Measurements from ENCODE around the gene PRPH2.
A peak's percentile ranks its signal among the peaks of the same experiment; 100 is the strongest.
"Not testable (repeated sequence)": the region's sequence is repeated elsewhere in the genome, so short reads cannot be mapped to it uniquely, and the experiment has no call there.

PRPH2 gene

GRCh38 chr6:42742116-42742894, 19.9 kb upstream of the PRPH2 start:
- no peak overlapping the region for H3K4me3 ChIP-seq (ENCODE audit: low read depth, low read length)
- no peak for TF ChIP-seq CTCF (IDR thresholded peaks at IDR 0.05; ENCODE audit: insufficient read depth, low read depth, low read length, missing control alignments)
- DNase-seq (ENCODE audit: low read depth): no peak

GRCh38 chr6:42740725-42741124, 18.3 kb upstream of the PRPH2 start:
- H3K4me3 ChIP-seq (ENCODE audit: low read depth, low read length): no peak overlapping the region
- TF ChIP-seq CTCF (IDR thresholded peaks at IDR 0.05; ENCODE audit: insufficient read depth, low read depth, low read length, missing control alignments): no peak
- DNase-seq (ENCODE audit: low read depth): no peak

DNA sequence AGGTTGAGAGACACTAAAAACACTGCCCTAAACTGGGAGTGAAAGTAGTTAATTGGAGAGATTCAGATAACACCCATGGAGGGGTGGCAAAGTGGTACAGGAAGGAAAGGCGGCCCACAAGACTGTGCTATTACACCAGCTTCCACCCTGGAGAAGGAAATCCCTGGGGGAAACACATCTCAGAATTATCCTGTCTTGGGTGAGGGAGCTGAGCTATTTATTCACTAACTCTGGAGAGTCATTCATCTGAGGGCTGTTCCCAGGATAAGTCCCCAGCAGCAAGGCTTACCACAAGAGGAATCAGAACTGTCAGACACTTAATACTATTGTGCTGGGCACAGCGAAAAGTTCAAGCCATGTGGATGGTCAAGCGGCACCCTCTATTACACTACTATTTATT, 13.6 kb upstream of the PRPH2 start:
- no peak overlapping the region for H3K4me3 ChIP-seq (ENCODE audit: low read depth, low read length)
- TF ChIP-seq CTCF (IDR thresholded peaks at IDR 0.05; ENCODE audit: insufficient read depth, low read depth, low read length, missing control alignments): no peak
- no peak for DNase-seq (ENCODE audit: low read depth)

DNA sequence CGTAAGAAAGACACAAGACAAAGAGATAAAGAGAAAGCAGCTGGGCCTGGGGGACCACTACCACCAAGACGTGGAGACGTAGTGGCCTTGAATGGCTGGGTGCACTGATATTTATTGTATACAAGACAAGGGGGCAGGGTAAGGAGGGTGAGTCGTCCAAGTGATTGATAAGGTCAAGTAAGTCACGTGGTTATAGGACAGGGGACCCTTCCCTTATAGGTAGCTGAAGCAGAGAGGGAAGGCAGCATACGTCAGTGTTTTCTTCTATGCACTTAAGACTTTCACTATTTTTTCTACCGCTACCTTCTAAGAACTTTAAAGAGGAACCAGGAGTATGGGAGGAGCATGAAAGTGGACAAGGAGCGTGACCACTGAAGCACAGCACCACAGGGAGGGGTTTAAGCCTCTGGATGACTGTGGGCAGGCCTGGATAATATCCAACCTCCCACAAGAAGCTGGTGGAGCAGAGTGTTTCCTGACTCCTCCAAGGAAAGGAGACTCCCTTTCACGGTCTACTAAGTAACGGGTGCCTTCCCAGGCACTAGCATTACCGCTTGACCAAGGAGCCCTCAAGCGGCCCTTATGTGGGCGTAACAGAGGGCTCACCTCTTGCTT, 11.6 kb upstream of the PRPH2 start:
- H3K4me3 ChIP-seq (ENCODE audit: low read depth, low read length); DNase-seq (ENCODE audit: low read depth): not testable (repeated sequence)

- DNase-seq (ENCODE audit: low read depth): no peak
- no peak overlapping the region for H3K4me3 ChIP-seq (ENCODE audit: low read depth, low read length)
- TF ChIP-seq CTCF (IDR thresholded peaks at IDR 0.05; ENCODE audit: insufficient read depth, low read depth, low read length, missing control alignments): no peak
Measured at GRCh38 chr6:42729731-42730130, 7.3 kb upstream of the PRPH2 start.

- DNase-seq (ENCODE audit: low read depth): no peak
- no peak overlapping the region for H3K4me3 ChIP-seq (ENCODE audit: low read depth, low read length)
- no peak for TF ChIP-seq CTCF (IDR thresholded peaks at IDR 0.05; ENCODE audit: insufficient read depth, low read depth, low read length, missing control alignments)
Measured at GRCh38 chr6:42727627-42728026, 5.2 kb upstream of the PRPH2 start.

DNA sequence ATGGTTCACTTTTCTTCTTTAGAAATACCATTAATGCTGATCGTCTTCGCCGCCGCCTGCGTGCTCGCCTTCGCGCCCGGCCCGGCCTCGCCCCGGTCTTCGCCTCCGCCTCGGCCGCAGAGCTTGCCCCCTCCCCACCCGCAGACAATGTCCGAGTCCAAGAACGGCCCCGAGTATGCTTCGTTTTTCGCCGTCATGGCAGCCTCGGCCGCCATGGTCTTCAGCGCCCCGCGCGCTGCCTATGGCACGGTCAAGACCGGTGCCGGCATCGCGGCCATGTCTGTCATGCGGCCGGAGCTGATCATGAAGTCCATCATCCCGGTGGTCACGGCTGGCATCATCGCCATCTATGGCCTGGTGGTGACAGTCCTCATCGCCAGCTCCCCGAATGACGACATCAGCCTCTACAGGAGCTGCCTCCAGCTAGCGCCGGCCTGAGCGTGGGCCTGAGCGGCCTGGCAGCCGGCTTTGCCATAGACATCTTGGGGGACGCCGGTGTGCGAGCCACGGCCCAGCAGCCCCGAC, 4.8 kb upstream of the PRPH2 start:
- DNase-seq (ENCODE audit: low read depth): peak; percentile 9
- TF ChIP-seq CTCF (IDR thresholded peaks at IDR 0.05; ENCODE audit: insufficient read depth, low read depth, low read length, missing control alignments): no peak
- H3K4me3 ChIP-seq (ENCODE audit: low read depth, low read length): peak overlapping the region; percentile 57

Data from GM12865 (cell line).